DMS79 (cell line): ENCODE data around the gene ANKRD16.
"Not testable (repeated sequence)": the region's sequence is repeated elsewhere in the genome, so short reads cannot be mapped to it uniquely, and the experiment has no call there.

Experiments used
- DNase-seq: peaks from one replicate; lab custom pipeline; 2025; lab: John Stamatoyannopoulos, UW

ANKRD16 gene

GRCh38 chr10:5903563-5903962, 13.9 kb upstream of the ANKRD16 start:
- no peak for DNase-seq

GRCh38 chr10:5902511-5903274, 13.0 kb upstream of the ANKRD16 start:
- DNase-seq = no peak

- no peak for DNase-seq
Observed at GRCh38 chr10:5900247-5900646, 10.6 kb upstream of the ANKRD16 start.

GRCh38 chr10:5898163-5898562, 8.5 kb upstream of the ANKRD16 start:
- DNase-seq = no peak

GRCh38 chr10:5897504-5897903, 7.8 kb upstream of the ANKRD16 start:
- no peak for DNase-seq

- no peak for DNase-seq
Observed at GRCh38 chr10:5897053-5897340, 7.3 kb upstream of the ANKRD16 start.

- DNase-seq = no peak
Observed at GRCh38 chr10:5896208-5897052, 6.7 kb upstream of the ANKRD16 start.

GRCh38 chr10:5895804-5896203, 6.1 kb upstream of the ANKRD16 start:
- no peak for DNase-seq

- DNase-seq = no peak
Observed at GRCh38 chr10:5895365-5895764, 5.7 kb upstream of the ANKRD16 start.

GRCh38 chr10:5894873-5895272, 5.2 kb upstream of the ANKRD16 start:
- DNase-seq = no peak

- DNase-seq = no peak
Observed at GRCh38 chr10:5894403-5894802, 4.7 kb upstream of the ANKRD16 start.

- DNase-seq = no peak
Observed at GRCh38 chr10:5893321-5893720, 3.6 kb upstream of the ANKRD16 start.

- no peak for DNase-seq
Observed at GRCh38 chr10:5892007-5892406, 2.3 kb upstream of the ANKRD16 start.

- no peak for DNase-seq
Observed at GRCh38 chr10:5891009-5891408, 1.3 kb upstream of the ANKRD16 start.

- no peak for DNase-seq
Observed at GRCh38 chr10:5890452-5890915, 791 bp upstream of the ANKRD16 start.

- no peak for DNase-seq
Observed at GRCh38 chr10:5888843-5889623, 660 bp downstream of the ANKRD16 start.

GRCh38 chr10:5888351-5888750, 1.3 kb downstream of the ANKRD16 start:
- DNase-seq = no peak

- no peak for DNase-seq
Observed at GRCh38 chr10:5887641-5888040, 2.1 kb downstream of the ANKRD16 start.

GRCh38 chr10:5887029-5887428, 2.7 kb downstream of the ANKRD16 start:
- DNase-seq = no peak

- DNase-seq = no peak
Observed at GRCh38 chr10:5885619-5886018, 4.1 kb downstream of the ANKRD16 start.

- DNase-seq = no peak
Observed at GRCh38 chr10:5882961-5883360, 6.7 kb downstream of the ANKRD16 start.

- DNase-seq = not testable (repeated sequence)
Observed at GRCh38 chr10:5877041-5877440, 12.7 kb downstream of the ANKRD16 start.
